GM18951 (cell line): ENCODE measurements around the gene P2RX6.

Source experiments
- POLR2A ChIP-seq: IDR thresholded peaks from 4 replicates; pipeline ENCODE4 v1.6.1; 2011; ENCODE audit warnings: mild to moderate bottlenecking; ENCODE audit not compliant: insufficient read length, insufficient read depth; ENCODE audit errors: extremely low read depth
- in situ Hi-C: fragments of 300-500 bp; cut with MboI; formaldehyde crosslinking; loops from one replicate; pipeline ENCODE4 v1.12.0; 2022; ENCODE audit warnings: low sequenced_read_pairs, mixed read lengths, inconsistent platforms; ENCODE audit not compliant: unreplicated experiment

Gene P2RX6

DNA sequence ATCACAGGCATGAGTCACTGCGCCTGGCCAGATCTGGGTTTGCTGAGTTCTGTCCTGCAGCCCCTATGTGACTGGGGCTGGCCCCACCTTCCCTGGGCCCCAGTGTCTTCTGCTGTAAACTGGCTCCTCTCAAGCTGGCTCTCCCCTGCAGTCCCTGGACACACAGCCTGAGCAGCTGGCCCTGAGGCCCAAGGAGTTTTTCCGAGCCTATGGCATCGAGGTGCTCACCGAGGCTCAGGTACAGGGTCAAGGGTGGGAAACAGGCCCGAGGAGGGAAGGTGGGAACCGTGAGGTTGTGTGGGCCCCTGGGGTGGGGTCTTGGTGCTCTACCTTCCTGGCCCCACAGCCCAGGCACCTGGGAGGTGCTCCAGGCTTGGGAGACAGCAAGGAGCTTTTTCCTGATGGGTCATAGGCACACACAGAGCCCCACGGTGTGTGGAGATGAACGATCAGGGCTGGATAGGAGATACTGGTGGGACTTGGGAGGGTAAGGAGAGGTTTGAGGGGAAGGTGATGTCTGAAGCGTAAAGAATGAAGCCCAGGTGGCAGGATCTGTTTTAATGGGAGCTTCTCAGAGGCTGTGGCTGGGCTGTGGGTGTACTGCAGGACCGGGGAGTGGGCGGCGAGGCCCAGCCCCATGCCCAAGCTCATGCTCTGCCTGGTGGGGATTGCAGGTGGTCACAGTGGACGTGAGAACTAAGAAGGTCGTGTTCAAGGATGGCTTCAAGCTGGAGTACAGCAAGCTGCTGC lies 39.2 kb upstream of the P2RX6 start:
- no peak for TF ChIP-seq POLR2A
- in situ Hi-C loops = no loop called here

DNA sequence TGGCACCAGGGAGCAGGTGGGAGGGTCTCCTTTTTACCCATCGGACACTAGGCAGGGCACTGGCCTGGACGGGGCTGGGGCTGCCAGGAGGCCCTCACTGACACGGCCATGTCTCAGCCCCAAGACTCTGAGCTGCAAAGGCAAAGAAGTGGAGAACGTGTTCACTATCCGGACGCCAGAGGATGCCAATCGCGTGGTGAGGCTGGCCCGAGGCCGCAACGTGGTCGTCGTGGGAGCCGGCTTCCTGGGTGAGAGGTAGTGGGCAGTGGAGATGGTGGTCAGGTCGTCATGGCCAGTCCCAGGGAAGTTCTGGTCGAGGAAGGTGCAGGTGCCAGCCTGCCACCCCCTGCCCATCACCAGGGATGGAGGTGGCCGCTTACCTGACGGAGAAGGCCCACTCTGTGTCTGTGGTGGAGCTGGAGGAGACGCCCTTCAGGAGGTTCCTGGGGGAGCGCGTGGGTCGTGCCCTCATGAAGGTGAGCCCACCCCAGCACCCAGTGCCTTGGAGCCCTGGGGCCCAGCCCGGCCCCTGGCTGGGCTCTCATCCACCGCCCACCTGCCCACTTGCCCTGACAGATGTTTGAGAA lies 38.6 kb upstream of the P2RX6 start:
- in situ Hi-C loops = no loop called here
- no peak for TF ChIP-seq POLR2A

DNA sequence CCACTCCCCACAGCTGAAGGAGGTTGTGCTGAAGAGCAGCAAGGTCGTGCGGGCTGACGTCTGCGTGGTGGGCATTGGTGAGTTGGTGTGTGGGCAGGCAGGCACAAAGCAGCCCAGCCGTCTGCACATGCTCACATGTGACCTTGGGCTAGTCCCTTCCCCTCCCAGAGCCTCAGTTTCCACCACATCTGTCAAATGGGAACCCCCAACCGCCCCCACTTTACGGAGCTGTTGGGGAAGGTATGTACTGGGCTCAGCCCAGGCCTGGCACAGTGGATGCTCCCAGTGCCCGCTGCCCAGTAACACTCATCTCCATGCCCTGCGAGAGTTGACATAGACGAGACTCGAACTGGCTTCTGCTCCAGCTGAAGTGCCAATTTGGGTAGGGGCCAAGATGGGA lies 37.9 kb upstream of the P2RX6 start:
- in situ Hi-C loops = no loop called here
- no peak for TF ChIP-seq POLR2A

DNA sequence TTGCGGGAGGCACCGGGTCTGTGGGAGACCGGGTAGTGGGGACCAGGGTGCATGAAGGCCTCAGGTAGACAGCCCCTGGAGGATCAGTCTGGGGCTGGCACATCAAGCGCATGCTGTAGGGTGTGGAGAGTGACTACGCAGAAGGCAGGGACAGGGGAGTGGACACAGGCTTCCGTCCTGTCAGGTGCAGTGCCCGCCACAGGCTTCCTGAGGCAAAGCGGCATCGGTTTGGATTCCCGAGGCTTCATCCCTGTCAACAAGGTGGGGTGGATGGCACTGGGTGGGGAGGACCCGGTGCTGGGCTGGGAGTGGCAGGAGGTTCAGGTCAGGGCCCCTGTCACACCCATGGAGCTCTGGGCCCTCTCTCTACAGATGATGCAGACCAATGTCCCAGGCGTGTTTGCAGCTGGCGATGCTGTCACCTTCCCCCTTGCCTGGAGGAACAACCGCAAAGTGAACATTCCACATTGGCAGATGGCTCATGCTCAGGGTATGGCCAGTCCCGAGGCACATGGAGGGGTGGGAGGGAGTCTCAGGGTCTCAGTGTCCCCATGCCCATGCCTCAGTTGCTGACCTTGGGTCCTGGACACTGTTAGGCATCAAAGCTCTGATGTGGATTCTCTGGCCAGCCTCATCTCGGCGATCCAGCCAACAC lies 37.3 kb upstream of the P2RX6 start:
- in situ Hi-C loops = no loop called here
- TF ChIP-seq POLR2A = no peak

DNA sequence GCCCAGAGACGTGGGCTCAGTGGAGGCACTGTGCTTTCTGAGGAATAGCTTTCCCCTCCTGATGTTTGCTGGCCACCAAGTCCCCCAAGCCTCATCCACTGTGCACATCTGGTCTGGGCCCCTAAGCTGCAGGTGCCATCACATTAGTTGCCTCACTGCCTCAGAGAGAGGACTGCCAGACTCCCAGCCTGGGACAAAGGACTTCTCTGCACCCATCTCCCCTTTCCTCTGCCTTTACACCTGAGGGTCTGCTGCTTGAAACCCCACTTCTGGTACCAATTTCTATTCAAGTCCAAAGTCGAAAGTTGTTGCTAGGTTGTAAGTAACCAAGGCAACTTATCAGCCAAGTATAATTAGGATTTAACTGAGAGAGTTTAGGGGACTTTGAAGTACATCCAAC lies 36.5 kb upstream of the P2RX6 start:
- in situ Hi-C loops = no loop called here

DNA sequence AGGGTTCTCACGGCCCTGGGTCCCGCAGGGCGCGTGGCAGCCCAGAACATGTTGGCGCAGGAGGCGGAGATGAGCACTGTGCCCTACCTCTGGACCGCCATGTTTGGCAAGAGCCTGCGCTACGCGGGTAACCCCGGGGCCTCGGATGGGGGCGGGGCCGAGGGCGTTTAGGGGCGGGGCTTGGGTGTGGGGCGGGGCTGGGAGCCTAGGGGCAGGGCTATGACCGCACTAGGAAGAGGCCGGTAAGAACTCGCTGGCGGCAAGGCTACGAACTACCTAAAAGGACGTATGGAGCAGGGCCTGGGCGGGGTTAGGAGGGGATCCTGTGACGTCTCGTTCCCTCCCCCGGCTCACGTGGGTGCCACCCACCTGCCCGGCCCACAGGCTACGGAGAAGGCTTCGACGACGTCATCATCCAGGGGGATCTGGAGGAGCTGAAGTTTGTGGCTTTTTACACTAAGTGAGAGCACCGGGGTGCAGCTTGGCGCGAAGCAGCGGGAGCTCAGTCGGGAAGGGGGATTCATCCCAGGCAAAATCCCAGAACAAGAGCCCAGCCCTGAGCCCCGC lies 35.6 kb upstream of the P2RX6 start:
- TF ChIP-seq POLR2A = no peak
- in situ Hi-C loops = no loop called here

More for the DNA sequence above, 36.5 kb upstream of the P2RX6 start:
- no peak for TF ChIP-seq POLR2A

DNA sequence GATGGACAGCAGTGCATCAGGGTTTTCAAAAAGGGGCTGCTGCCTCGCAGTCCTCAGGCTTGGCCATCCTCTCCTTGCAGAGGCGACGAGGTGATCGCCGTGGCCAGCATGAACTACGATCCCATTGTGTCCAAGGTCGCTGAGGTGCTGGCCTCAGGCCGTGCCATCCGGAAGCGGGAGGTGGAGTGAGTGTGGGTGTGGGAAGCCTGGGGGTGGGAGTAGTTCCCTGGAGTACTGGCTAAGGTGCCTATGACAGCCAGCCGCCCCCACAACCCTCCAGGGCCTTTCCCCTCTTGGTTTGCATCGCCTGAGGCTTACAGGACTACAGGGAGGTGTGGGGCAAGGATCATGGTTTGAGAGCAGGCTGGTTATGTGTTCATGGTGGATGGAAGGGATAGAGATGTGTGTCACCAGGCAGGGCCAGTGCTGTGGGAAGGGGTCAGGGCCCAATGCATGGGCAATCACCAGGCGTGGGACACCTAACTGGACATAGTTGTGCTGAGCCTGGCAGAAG lies 35.0 kb upstream of the P2RX6 start:
- TF ChIP-seq POLR2A = no peak
- in situ Hi-C loops = no loop called here

DNA sequence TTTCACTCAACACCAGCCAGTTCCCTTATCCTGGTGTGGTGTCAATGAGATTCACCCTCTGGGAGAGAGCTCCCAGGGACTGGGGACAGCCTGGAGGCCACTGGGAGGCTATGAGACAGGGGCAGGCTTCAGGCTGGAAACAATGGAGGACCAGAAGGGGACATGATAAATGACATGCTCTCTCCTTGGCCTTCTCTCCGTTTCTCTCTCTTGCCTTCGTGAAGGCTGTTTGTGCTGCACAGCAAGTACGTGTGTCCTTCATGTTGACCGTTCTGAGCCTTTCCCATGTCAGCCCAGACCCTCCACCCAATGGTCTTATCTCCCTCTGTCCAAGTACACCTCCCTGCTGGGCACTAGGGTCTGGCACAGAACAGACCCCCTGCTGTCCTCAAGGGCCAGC lies 34.4 kb upstream of the P2RX6 start:
- no peak for TF ChIP-seq POLR2A
- in situ Hi-C loops = no loop called here

DNA sequence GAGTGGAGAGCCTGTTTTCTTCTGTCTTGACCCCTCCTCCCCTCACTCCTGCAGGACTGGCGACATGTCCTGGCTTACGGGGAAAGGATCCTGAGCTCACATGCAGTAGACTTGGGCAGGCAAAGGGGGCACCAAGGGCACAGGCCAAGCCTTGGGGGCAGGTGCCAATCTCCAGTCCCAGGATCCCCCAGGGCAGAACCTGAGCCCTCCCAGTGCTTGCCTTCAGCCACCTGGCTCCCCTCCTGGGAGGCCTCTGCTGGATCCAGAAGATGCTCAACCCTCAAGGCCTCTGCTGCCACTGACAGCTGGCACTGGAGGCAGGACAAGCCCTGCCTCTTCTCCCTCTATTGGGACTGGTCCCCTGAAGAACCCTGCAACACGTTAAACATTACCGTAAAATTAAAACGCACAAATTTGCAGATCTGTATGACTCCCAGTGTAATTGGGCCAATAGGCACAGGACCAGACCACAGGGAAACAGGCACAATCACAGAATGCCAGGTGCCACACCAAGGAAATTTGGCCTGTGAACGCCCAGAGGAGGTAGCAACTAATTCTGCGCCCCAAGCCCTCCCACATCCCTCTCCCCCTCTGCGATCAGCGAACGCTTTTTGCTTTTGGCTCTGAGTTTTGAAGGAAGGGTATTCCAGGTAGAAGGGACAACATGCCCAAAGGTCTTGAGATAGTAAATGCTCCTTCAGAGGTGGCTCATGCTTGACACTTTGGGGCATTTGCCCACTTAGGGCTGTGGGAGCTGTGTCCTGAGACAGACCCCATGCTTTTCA lies 33.8 kb upstream of the P2RX6 start:
- in situ Hi-C loops = no loop called here
- TF ChIP-seq POLR2A = no peak

DNA sequence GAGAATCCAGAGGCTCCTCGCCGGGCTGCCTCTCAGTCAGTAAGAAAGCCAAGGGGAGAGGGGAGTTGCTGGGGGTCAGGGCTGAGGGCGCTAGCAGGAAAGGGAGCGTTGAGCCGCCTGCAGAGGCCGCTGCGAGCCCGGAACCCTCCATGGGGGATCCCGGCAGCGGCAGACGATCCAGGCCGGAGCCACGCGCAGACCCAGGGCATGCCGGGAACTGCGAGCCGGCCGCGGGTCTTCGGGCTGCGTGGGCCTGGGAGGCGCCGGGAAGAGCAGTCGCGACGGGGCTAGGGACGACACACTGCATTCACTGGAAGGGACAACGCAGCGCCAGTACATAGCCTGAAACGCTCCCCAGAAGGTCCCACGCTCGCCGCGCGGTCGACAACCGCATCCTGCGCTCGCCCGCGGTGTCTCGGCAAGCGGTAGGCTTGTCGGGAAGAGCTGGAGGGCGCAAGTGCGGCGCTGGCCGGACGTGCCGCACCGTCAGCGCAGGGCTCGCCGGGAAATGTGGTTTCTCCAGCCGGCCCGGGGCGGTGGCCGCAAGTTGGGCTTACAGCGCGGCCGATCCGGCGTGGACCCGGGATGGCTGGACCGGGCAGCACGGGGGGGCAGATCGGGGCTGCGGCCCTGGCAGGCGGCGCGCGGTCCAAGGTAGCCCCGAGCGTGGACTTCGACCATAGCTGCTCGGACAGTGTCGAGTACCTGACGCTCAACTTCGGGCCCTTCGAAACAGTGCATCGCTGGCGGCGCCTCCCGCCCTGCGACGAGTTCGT lies 33.0 kb upstream of the P2RX6 start, which contains the start of gene LZTR1:
TSS of gene LZTR1 (plus strand) at position 511 of the 776 bp plus-strand sequence. CDS start at position 586, 75 bp downstream.
- in situ Hi-C loops = no loop called here
- peak; percentile 99 for TF ChIP-seq POLR2A

DNA sequence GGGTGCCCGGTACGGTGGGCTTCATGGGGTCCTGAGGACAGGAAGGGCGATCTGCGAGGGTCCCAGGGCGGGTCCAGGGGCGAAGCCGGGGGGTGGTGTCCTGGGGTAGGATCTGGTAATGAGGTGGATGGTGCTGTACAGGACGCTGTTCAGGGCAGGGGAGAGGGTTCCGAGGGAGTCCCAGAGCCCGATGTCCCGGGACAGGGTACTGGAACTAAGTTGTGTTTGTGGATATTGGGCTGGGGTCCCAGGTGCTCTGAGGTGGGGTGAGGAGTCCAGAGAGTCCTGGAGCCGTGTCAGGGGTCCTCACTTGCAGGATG lies 32.4 kb upstream of the P2RX6 start:
- in situ Hi-C loops = no loop called here
- TF ChIP-seq POLR2A = no peak

DNA sequence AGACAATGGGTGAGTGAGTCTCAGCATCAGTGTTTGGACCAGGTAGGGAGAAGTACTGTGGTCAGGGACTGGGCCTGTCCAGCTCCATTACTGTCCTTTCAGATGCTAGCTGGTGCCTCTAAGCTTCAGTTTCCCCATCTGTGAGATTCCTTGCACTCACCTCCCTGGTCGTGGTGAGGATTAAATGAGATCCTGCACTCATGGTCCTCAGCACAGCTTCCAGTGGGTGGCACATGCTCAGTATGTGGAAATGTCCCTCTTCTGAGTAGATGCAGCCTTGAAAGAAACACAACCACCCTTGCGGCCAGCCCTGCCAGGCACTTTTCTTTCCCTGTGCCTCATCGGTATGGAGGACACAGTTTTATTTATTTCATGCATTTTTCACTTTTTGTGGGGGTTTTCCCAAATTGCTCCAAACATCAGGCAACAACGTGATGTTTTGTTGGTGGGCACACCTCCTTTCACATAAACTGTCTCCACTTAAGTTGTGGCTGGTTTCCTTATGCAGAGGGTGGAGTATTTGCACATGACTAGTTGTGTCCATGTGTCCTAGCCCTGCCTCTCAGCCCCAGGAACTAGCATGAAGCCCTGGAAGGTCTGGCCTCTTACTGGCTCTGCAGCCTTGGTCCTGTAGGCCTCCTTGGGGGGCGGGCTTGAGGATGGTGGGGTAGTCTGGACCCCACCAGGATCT lies 31.7 kb upstream of the P2RX6 start:
- in situ Hi-C loops = no loop called here
- no peak for TF ChIP-seq POLR2A

DNA sequence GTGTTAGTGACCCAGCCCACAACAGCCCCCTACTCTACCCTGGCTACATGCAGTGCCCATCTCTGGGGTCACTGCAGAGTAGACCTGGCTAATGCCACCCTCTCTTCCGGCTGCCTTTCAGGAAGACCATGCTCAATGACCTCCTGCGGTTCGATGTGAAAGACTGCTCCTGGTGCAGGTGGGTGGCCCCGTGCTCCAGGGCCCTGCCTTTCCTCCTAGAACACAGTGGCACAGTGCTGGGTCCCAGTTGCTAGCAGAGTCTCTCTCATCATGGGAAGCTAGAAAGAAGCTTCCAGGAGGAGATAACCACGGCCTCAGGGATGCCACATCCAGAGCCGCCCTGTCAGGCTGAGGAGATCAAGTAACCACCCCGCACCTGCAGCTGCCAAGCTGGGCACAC lies 29.2 kb upstream of the P2RX6 start:
- in situ Hi-C loops = no loop called here
- no peak for TF ChIP-seq POLR2A
